ENCODE measurements around the gene PLOD3.
A peak's percentile ranks its signal among the peaks of the same experiment; 100 is the strongest.

The PLOD3 gene

DNA sequence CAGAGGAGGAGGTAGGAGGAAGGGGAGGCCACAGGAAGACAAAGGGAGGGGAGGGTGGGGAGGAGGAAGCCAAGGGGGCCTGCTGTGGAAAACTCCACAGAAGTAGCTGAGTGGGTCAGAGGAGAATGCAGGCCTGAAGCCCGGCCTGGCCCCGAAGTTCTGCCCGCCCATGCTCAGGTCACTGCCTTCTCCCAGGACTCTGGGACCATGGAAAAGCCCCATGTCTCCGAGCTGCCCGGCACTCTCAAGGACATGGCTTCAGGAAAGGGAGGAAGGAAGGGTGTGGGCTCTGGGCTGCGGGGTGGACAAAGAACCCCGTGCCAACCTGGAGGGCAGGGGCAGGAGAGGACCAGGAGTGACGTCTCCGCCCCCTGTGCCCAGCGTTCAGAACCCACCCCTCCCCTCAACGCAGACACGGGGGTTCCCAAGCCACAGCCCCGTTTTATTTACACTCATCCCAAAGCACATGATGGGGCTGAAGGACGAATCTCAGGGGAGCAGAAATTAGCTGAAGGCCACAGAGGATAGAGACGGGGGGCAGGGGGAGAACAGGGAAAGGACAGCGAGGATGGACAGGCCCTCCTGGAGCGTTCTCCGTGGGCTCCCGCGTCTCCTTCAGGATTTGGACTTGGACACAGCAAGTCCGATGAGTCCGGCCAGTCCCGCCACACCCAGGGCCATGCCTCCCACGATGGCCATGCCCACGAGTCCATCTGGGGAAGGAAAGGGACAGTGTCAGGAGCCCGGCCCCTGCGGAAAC lies 22.0 kb upstream of the PLOD3 start:
- DNase-seq = no peak

DNA sequence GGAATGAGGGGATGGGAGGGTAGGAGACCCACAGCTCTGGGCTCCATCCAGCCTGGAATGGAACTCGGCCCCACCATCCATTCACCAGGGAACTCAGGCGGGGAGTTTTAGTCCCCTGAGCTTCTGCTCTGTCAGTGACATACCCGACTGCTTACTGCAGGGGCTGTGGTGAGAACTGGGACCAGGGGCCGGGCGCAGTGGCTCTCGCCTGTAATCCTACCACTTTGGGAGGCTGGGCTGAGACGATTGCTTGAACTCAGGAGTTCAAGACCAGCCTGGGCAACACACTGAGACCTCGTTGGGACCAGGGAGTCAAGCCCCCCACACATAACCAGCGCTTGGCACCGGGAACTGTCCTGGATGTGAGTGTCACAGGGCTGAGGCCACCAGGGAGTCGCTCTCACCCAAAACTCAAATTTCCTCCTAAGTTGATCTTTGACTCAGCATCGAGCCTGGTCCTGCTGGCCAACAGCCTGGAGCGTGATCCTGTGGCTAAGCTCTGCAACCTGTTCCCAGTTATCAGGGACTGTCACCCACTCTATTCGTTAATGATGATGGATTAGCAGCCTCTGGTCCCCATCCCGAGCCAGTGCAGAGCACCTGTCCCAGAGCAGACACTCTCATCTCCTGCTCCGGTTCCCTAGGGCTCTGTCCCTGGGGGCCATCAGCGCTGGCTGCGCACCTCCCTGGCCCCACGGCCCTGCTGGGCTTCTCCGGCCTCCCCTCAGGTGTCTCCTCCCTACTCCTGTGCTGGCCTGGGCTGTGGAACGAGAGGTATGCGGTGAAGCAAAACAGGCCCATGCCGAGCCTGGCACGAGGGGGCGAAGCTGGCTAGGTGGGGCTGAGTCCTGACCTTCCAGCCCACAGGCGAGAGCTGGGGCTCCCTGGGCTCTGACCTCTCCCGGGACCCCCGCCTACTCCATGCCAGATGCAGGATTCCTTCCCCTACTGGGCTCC lies 21.1 kb upstream of the PLOD3 start:
- DNase-seq = no peak

DNA sequence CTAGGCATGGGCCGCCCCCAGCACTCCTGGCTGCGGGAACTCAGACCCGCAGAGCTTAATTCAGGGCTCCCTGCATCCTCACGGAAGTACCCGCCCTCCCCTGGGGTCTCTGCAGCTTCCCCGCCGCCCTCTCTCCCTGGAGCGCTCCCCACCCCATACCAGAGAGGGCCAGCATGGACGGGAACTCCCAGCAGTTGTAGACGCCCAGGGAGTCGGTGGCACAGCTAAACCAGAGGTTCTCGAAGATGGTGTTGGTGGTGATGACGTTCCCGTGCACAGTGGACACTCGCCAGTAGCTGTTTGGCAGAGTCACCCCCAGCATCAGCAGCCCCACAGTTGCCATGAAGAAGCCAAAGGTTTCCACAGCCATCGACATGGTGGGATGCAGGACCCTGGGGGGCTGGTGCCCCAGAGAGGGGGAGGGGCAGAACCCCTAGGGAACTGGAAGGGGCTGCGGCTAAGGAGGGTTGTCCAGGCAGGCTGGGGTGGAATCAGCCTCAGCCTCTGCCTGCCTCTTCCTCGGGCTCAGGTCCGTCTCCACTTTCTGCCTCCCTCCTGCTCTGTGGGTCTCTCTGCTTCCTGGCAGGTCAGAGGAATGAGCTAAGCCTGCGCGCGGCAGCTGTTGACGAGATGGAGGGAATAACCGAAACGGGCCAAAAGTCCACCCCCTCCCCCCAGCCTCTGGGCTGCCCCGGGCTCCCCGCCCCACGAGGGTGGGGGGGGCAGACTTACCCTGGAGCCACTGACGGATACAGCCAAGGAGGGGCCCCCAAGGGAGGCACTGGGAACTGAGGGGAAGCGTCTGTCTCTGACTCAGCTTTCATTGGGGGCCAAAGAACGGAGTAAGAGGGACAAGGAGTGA lies 20.1 kb upstream of the PLOD3 start, which contains the start of gene CLDN15:
CLDN15 (minus strand) TSS at position 597 of the 862 bp plus-strand sequence; CDS start at position 376, 221 bp downstream.
- no peak for DNase-seq

DNA sequence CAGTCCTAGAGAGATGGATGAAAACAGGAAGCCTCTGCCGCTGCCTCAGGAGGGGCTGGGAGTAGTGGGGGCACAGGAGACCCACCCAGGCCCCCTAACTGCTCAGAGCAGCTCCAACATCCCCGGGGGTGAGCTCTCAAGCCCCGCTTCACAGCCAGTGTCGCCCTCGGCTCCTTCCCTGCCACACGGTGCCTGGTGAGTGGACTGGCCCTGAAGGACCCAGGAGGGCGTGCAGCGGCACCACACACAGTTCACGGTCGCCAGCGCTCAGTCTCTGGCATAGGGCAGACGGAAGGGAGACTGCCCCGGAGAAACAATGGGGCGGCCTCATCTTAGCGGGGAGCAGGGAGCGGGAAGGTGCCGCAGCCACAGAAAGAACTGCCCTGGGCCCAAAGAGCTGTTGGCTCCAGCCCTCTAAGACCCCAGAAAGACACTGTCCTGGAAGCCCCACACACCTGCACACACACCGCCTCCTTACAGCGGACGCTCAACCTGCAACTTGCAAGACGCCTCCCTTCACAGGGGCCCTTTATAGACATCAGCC lies 19.0 kb upstream of the PLOD3 start:
- no peak for DNase-seq

DNA sequence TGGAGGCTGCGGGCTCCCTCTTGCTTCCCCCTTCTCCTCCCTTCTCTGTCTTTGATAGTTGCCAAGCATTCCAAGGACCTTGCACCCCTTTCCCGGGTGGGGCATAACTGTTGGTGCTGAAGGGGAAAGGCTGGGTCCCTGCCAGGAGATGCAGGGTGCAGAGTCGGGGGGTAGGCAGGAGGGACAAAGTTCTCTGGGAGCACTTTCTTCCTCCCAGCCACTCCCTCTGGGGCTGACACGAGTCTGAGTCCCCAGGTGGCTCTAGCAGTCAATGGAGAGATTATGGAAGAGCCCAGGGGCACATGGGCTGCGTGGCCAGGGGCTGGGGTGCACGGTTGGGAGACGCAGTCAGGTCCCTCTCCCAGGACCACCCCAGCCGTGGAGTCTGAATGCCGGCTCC lies 18.1 kb upstream of the PLOD3 start:
- DNase-seq = no peak

DNA sequence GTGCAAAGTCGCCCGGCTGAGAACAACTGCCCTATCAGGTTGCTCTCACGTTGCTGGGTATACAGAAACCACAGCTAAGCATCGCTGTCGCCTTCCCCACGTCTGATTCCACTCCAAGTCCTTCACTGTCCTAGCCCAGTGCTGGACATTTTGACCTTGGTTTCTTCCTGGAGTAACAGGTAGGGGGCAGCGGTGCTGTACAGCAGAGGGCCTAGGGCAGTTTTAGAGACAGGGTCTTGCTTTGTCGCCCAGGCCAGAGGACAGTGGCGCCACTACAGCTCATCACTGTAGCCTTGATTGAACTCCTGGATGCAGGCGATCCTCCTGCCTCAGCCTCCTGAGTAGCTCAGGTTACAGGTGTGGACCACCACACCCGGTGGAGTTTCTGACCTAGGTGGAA lies 17.7 kb upstream of the PLOD3 start:
- DNase-seq = no peak

DNA sequence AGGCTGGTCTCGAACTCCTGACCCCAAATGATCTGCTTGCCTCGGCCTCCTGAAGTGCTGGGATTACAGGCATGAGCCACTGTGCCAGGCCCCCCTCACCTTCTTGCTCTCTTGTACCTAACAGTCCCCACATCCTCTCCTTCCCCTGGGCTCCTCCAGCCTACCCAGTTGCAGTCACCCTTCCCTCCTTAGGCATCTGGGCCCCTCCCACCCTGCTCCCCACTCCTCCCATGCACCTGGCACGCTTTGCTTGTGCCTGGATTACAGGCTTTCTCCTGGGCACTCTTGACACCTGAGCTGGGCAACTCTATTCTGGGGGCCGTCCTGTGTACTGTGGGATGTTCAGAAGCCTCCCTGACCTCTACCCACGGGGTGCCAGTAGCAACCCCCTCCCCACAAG lies 17.3 kb upstream of the PLOD3 start:
- no peak for DNase-seq

DNA sequence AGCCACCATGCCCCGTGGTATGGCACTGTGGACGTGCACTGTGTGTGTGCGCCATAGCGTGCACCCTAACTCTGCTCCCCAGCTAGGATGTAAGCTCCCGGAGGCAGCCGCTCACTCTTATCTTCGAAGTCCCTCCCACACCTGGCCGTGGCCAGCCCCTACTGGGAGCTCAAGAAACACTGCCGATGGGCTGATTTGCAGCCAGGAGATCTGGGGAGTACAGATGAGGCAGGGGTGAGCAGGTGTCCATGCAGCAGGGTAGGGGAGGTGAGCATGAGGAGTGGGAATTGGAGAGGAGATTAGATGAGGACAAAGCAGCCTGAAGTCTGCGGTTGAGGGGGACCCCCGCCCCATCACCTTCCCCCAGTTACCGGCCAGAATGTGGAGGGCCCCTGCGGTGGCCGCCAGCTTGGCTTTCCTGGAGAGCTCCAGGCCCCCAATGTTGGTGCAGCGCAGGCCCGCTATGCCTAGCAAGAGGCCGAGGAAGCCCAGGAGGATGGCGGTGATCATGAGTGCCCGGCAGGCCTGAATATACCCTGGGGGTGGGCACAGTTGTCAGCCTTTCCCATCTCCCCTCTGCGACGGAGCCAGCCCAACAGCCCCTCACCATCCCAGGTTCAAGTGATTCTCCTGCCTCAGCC lies 16.6 kb upstream of the PLOD3 start:
- DNase-seq = peak in 1 of 2 experiments; percentile 15

DNA sequence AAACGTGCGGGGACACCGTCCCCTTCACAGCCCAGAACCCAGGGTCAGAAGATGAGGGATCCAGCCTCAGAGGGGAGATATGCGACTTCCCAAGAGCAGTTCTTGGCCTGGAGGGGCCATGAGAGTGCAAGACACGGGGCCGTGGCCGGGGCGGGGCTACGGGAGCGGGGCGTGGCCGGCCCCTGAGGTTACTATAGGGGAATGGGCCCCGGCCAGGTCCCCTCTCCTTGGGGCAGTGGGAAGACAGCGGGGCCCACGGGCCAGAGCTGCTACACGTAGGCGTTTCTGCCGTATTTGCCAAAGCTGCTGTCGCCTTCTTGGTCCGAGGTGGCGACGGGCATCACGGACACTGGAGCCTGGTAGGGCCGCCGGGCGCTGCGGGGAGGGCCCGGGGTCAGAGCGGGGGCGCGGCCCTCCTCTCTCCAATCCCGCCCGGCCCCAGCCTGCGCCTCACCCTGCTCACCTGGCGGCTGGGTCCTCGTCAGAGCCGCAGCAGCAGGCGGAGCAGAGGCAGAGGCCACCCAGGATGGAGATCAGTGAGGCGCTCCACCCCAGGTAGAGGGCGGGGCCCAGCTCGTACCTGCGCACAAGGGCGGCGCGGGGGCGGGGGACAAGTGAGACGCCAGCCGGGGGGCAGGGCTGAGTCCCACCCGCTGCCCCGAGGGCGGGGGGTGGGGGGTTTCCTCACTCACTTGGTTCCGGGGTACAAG lies 14.9 kb upstream of the PLOD3 start:
- DNase-seq = peak; percentile 23 to 87

DNA sequence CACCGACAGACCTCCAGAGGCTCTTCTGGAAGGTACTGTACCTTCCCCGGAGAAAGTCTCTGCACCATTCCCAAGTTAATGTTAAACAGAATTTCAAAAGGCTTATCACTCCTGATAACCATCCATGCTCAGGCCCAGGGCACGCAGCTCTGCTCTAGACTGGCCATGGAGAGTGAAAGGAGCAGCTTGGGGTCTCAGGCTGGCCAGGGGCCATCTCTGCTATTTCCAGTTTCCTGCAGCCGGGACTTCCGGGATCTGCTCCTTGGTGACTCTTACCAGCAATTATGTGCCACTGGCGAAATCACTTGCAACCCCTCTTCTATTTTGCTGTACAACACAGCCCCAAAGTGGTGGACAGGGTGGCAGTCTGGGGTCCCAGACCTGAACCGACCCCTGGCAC lies 14.3 kb upstream of the PLOD3 start:
- no peak for DNase-seq

DNA sequence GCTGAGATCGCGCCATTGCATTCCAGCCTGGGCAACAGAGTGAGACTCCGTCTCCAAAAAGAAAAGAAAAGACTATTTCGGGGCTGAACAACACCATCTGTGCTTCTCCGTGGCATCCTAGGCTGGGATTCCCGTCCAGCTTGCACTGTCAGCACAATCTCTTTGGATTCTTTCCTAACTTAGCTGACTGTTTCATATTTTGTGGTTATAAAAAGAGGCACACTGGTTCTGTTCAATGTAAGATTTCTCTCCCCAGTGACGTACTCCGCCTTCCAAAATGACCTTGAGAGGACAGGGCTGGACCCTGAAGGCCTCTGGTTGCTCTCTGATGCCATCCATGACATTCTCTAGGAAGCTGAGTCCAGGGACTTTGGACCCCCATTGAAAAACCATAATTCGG lies 9.3 kb upstream of the PLOD3 start:
- no peak for DNase-seq

DNA sequence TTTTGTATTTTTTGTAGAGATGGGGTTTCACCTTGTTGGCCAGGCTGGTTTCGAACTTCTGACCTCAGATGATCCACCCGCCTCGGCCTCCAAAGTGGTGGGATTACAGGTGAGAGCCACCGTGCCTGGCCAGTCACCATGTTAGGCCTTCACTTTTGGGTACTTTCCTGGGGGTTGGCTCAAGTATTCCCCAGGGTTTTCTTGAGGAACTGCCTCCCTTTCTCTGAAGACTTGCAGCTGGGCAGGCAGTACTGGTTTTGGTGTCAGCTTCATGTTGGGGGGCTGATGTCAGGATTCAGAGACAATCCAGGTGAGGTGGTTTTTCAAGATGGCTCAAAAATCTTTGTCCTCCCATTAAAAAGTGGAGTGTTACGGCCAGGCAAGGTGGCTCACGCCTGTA lies 8.3 kb upstream of the PLOD3 start:
- DNase-seq = no peak

DNA sequence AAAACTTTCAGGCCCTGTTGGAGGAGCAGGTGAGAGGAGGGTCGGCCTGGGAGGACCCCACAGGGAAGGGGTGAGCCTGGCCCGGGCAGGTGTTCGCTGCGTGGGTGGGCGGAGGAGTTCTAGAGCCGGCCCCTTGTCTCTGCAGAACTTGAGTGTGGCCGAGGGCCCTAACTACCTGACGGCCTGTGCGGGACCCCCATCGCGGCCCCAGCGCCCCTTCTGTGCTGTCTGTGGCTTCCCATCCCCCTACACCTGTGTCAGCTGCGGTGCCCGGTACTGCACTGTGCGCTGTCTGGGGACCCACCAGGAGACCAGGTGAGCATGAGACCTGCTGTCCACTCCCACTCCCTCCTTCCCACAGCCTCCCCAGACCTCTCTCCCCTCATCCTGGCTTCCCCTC lies 6.1 kb upstream of the PLOD3 start:
- no peak for DNase-seq

DNA sequence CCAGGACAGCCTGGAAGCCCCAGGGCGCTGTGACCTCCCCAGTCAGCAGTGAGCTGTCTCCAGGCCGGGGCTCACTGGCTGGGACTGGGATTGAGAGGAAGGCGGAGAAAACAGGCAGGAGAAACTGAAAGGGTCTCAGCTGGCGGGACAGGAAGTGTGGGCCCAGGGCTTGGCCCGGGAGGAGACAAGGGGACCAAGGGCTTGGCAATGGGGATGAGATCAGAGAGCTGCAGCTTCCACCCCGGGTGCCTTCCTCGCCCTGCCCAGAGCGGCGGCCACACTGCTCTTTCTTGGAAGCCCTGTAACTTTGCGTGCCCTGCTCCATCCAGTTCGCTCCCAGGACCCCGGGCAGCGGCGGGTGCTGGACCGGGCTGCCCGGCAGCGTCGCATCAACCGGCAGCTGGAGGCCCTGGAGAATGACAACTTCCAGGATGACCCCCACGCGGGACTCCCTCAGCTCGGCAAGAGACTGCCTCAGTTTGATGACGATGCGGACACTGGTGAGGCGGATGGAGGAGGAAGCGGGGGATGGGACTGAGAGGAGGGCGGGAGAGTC lies 5.0 kb upstream of the PLOD3 start:
- no peak for DNase-seq

DNA sequence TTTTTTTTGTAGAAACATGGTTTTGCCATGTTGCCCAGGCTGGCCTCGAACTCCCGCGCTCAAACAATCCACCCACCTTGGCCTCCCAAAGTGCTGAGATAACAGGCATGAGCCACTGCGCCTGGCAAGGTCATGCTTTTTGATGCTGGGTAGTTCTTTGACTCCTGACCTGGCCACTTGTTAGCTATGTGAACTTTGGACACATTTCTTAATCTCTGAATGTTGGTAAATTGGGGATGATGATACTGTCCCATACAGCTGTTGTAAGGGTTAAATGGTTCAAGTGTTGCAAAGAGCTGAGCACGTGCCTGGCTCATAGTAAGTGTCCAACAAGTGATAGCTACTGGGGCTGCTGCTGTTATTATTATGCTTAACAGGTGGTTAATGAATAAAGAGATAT lies 2.9 kb upstream of the PLOD3 start:
- DNase-seq = no peak

DNA sequence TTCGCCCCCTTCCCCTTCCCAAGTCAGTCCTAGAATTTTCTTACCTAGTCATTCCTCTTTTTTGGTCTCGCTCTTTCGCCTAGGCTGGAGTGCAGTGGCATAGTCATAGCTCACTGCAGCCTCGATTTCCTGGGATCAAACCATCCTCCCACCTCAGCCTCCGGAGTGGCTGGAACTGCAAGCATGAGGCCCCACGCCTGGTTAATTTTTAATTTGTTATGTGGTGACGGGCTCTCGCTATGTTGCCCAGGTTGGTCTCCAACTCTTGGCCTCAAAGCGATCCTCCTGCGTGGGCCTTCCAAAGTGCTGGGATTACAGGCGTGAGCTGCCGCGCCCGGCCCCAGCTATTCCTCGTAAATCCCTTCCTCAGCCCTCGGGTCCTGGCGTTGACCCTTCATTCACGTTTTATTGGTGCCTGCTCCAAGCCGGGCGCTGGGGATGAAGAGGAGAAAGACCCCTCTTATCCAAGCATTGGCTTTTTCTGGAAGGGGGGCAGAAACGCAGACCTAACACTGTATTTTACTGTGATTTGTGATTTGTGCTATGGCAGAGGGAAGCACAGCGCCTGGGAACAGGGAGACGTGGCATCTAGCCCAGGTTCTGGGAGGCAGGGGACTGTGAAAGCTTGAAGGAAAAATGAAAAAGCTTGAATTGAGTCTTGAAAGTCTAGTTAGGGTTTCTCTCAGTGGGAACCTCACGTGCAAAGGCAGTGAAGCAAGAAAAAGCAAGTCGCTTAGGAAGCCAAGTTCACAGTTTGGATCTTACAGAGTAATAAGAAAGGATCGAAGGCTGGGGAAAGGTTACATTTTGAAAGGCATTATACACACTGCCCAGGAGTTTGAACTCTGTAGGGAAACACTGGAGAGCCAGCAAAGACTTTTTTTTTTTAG lies 1.1 kb upstream of the PLOD3 start:
- peak in 1 of 2 experiments; percentile 55 for DNase-seq

DNA sequence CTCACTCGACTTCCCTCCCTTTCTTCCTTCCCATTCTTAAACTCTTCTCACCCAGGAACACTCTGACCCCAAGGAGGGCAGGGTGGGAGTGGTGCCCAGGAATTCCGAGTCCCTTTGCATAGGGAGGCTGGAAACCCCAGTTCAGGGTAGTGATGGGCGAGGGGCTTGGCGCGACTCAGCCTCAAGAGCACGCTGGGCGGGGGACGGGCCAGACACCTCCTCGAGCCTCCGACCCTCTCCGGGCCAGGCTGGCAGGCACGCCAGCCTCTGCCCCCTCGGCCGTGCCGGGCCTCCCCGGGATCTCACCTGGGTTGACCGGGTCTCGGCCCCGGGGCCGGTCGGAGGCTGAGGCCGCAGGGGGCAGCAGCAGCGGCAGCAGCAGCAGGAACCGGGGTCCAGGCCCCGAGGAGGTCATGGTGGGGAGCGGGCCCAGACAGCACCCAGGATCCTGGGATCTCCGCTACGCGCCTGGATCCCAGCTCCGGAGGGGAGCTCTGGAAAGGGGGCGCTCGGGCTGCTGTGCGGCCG lies 457 bp downstream of the PLOD3 start:
- DNase-seq = peak in 1 of 2 experiments; percentile 56

DNA sequence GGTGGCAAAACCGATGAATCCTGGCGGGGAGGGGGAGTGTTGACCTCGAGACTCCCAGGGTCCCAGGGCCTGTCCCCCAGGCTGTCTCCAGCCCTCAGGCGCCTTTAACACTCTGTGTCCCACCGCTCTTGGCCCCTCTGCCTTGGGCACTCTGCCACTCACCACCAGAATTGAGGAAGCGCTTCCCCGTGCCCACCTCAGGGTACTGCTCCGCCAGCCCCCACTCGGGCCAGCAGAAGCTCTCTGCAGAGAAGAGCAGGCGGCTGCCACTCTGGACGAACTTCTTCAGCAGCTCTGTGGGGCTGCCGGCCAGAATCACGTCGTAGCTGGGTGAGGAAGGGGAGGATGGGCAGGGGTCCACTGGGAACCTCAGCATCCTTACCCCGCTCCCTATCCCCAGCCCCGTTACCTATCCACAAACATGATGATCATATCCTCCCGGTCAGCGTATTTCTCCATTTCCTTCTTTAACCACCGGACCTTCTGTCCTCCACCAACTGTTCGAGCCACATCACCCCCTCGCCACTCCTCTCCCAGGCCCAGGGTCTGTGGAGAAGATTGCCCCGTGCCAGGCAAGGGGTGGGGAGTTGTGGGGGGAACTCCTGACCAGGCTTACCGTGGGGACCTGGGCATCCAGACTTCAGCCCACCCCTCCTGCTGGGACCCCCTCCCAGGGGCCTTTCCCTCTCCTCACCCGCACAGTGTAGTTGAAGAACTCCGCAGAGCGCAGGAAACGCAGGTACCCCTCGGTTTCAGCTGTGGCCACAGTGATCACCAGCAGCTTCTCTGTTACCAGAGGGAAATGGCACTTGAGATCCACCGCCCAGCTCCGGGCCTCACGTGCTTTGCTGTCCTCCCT lies 1.2 kb downstream of the PLOD3 start:
- no peak for DNase-seq

DNA sequence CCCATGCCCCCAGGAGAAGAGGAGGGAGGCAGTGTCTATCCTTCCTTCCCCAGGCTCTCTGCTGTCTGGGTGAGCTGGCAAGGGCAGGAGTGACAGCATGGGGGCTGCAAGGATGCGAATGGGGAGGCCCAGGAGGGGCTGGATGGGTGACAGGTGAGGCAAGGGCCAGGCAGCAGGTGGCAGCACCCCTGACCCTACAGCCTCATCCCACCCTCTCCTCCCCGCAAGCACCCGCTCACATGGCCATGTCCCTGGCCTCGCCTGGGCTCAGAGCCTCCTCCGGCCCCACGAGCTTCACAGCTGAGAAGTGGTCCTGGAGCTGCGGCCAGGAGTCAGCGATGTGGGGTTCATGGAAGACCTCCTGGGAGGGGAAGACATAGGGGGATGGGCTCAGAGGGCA lies 5.4 kb downstream of the PLOD3 start:
- no peak for DNase-seq

All from NCI-H526 (cell line).